Activated CD8-positive, alpha-beta memory T cell treated with anti-CD3 and anti-CD28 coated beads, Interleukin-2, amount 50 U/mL, for 4 hours (primary cell): ENCODE results near the gene HNRNPL.
"Not testable (repeated sequence)": the region's sequence is repeated elsewhere in the genome, so short reads cannot be mapped to it uniquely, and the experiment has no call there.

Experiments
- DNase-seq: peaks from one replicate; pipeline ENCODE4 v3.0.0-alpha.2; 2020

HNRNPL gene

DNA sequence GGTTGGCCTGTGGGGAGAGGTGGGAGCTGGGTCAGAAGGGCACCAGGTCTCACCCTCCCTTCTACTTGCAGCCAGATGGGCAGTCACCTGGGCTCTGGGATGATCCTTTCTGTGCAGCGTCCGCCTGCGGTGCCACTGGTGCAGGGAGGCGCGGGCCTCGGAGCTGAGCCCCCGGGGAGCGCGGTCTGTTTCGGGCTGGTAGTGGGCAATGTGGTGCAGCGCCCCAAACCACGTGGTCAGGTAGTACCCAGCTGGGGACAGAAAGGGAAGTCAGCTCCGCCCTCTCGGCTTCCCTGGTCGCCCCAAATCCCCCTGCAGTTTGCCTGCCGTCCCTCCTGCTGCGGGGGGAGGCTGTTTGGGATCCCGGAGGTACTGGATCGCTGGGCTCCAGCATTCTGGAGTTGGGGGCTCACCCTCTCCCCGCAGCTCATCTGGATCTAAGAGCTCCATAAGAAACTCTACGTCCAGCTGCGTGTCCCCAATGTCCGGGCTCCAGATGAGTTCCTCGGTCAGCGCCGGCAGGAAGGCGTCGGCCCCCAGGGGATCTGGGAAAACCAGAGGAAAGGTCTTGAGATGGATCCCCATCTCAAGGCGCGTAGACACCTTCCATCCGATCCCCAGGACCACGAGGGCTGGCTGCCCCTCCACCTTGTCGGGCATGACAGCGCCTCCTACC lies 19.5 kb upstream of the HNRNPL start:
- DNase-seq = peak; percentile 43

DNA sequence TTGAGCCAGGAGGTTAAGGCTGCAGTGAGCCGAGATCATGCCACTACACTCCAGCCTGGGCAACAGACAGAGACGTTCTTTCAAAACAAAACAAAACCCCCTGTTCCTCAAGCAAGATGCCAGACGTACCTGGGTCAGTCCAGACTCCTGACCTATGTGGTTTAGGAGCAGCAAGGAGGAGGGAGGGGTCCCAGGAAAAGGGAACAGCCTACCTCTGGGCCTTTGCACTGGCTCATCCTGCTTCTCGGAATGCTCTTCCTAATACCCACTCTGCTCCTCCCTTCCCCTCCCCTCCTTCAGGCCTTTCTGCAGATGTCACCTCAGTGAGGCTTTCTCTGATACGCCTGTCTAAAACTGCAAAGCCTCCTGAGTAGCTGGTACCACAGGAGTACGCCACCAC lies 18.8 kb upstream of the HNRNPL start:
- no peak for DNase-seq

DNA sequence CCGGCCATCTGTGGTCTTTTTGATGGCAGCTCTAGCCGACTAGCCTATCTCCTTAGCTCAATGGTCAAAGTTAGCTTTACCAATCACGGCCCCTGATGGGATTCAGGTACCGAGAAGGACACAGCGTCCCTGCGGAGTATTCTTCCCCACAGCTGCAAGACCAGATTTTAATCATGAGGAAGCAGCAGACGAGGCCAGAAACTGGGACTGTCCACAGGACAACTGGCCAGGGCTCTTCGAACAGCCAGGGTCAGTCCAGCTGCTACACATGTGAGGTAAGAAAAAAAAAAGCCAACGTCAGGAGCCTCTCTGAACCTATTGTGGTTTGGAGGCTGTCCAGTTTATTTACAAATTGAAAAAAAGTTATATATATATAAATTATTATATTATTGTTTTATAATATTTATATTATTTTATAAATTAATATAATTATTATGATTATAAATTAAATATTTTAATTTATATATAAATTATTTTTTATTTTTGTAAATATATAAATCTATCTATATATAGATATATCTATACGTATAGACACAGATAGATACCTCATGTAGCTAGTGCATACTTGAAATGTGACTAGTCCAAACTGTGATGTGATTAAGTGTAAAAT lies 17.5 kb upstream of the HNRNPL start:
- DNase-seq = no peak

DNA sequence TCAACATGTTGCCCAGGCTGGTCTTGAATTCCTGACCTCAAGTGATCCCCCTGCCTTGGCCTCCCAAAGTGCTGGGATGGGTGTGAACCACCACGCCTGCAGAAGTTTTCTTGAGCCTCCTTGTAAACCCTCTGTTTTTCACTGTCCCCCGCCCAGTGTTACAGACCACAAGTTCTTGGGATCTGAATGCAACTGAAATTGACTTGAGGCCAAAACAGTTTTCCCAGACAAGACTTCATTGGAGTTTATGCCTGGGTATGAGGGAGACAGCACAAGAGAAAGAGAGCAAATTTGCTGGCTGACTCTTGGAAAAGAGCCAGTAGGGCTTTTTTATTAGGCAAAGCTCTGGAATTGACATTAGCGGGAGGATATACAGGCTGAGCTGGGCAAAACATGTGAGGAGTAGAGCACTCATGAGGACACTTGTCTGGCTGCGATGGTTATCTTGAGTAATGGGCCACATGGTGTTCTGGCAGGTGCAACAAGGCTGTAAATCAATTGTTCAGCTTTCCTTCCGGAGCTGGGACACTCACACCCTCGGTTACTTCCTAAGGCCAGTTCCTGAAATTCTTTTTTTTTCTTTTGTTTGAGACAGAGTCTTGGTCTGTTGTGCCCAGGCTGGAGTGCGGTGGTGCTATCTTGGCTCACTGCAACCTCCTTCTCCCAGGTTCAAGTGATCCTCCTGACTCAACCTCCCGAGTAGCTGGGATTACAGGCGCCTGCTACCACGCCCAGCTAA lies 12.7 kb upstream of the HNRNPL start:
- DNase-seq = no peak

DNA sequence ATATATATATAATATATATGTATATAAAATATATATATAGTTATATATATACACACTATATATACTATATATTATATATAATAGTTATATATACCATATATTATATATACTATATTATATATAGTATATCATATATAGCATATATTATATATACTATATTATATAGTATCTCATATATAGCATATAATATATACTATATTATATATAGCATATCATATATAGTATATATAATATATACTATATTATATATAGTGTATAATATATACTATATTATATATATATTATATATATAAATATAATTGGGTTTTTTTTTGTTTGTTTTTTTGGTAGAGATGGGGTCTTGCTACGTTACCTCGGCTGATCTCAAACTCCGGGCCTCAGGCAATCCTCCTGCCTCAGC lies 11.6 kb upstream of the HNRNPL start:
- no peak for DNase-seq

DNA sequence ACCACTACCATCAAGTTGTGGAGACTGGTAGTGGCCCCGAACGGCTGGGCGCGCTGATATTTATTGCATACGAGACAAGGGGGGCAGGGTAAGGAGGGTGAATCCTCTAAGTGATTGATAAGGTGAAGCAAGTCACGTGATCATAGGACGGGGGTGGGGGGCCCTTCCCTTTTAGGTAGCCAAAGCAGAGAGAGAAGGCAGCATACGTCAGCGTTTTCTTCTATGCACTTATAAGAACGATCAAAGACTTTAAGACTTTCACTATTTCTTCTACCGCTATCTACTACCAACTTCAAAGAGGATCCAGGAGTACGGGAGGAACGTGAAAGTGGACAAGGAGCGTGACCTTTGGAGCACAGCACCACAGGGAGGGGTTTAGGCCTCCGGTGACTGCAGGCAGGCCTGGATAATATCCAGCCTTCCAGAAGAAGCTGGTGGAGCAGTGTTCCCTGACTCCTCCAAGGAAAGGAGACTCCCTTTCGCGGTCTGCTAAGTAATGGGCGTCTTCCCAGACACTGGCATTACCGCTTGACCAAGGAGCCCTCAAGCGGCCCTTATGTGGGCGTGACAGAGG lies 9.9 kb upstream of the HNRNPL start:
- DNase-seq = not testable (repeated sequence)

DNA sequence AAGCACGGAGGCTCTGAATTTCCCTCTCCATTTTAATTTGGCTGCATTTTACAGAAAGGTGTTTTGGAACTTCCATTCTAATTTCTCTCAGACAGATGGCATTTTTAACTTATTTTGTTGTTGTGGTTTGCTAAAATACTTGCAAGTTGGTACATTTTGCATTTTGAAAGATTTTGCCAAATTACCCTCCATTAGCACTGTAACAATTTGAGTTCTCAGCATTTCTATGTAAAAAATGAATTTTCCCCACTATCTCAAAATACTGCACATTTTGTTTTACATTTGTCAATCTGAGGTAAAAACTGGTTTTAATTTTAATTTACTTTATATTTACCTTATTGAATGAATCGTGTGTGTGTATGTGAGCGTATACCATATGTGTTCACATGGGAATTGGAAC lies 7.0 kb upstream of the HNRNPL start:
- no peak for DNase-seq

DNA sequence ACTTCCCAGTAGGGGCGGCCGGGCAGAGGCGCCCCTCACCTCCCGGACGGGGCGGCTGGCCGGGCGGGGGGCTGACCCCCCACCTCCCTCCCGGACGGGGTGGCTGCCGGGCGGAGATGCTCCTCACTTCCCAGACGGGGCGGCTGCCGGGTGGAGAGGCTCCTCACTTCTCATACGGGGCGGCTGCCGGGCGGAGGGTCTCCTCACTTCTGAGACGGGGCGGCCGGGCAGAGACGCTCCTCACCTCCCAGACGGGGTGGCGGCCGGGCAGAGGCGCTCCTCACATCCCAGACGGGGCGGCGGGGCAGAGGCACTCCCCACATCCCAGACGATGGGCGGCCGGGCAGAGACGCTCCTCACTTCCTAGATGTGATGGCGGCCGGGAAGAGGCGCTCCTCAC lies 6.0 kb upstream of the HNRNPL start:
- not testable (repeated sequence) for DNase-seq

DNA sequence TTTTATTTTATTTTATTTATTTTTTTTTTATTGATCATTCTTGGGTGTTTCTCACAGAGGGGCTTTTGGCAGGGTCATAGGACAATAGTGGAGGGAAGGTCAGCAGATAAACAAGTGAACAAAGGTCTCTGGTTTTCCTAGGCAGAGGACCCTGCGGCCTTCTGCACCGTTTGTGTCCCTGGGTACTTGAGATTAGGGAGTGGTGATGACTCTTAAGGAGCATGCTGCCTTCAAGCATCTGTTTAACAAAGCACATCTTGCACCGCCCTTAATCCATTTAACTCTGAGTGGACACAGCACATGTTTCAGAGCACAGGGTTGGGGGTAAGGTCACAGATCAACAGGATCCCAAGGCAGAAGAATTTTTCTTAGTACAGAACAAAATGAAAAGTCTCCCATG lies 5.2 kb upstream of the HNRNPL start:
- DNase-seq = not testable (repeated sequence)

DNA sequence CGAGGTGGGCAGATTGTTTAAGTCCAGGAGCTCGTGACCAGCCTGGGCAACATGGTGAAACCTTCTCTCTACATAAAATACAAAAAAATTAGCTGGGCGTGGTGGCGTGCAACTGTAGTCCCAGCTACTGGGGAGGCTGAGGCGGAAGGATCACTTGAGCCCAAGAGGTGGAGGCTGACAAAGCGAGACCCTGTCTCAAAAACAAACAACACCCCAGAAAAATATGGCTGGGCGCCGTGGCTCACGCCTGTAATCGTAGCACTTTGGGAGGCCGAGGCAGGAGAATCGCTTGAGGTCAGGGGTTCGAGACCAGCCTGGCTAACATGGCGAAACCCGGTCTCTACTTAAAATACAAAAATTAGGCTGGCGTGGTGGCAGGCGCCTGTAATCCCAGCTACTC lies 3.4 kb upstream of the HNRNPL start:
- no peak for DNase-seq

DNA sequence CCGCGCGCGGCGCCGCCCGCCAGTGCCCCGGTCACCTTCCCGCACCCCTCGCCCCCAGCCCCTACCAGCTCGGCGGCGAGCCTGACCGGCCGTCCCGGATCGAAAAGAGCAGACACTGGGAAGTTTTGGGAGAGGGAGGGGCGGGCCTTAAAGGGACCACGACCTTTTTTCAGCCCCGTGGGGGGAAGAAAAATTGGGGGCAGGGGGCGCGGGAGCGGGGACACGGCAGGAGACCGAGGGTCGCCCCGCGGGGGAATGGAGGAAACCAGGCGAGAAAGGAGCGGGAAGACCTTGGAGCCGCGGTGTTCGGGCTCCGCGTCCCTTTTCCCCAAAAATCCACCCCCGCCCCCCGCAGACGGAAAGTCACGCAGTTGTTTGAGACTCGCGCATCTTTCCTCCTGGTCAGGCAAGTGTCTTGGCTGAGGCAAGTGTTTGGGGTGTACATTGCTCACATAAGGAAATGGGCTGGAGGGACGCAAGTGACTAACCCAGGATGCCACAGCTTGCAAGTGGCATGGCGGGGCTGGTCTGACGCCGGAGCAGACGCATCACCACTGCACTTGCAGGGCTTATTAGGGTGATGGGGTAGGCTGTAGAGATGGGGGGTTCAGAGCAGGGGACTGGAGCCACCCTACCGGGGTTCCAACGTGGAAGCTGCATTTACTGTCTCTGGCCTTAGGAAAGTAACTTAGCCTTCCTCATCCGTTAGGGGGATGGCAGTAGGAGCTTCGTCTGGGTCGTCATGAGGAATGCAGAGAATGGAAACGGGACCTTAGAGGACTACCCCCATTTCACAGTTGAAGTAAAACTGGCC lies 2.7 kb upstream of the HNRNPL start:
- DNase-seq = peak; percentile 62

DNA sequence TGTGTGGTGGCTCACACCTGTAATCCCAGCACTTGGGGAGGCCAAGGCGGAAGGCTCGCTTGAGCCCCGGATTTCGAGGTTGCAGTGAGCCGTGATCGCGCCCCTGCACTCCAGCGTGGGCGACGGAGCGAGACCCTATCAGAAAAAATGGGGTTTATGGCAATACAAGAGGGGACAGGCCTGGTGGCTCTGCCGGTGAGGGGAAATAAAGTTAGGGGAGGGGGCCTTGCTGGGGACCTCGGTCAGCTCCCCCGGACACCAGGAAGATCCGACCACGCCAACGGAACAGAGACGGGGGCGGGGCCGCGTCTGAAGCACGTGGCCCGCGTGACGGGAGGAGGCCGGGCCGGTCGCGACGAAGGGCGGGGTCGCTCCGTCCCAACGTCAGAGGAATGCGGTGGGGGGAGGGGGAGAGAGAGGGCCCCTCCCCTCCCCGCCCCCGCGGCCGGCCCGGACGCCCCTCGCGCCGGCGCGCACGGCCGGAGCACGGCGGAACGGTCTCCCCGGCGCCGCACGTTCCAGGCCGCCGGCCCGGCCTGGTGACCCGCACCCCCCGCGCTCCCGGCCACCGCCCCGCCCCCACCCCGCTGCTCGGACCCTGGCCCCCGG lies 1.9 kb upstream of the HNRNPL start:
- peak; percentile 89 for DNase-seq

DNA sequence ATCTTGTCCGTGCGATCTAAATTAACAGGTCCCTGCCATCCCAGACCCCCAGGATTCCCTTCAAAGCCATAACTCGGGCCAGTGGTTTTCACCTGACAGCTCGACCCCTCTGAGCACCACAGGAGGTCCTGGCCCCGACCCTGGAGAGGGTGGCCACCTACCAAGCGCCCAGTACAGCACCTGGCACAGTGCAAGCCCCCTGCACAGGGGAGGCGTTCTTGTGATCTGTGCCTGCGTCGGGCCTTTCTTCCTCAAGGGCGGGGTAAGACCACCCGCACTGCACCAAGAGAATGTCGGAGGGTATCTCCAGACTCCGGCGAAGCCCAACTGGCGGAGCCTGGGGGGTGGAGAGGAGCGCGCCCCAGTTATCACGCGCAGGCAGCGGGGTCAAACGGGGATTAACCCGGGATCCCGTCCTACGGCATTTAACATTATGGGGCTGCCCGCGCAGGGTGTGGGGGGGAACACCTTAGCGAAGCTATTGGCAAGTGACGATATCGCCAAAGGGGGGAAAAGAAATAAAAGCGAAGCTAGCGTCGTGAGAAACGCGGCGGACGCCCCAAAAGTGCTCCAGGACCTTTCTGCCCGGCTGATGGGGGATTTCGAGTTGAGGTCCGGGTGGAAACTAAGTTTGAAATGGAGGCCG lies 1.3 kb upstream of the HNRNPL start:
- DNase-seq = peak; percentile 44

DNA sequence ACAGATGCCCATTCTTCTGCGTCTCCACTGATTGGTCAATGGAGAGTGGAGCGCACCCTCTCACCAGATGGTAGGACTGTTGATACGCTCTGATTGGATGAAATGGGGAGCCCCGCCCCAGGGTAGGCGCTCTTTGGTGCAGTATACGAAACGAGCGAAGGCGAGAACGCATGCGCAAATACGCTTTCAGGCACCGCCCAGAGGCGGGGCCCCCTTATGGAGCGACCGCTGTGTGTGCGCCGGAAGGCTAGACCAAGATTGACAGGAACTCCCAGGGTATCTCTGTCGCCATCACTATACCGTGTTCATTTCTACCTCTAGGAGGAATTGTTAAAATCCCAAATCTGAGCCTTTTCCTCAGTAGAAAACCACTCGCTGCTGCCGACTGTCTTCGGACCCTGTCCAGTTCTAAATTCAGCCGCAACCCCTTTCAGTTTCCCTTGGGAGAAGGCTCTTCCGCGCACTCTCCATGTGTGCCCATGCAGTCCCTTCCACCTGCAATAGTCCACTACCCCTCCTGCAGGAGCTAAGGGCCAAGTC lies 720 bp upstream of the HNRNPL start:
- DNase-seq = peak; percentile 98

DNA sequence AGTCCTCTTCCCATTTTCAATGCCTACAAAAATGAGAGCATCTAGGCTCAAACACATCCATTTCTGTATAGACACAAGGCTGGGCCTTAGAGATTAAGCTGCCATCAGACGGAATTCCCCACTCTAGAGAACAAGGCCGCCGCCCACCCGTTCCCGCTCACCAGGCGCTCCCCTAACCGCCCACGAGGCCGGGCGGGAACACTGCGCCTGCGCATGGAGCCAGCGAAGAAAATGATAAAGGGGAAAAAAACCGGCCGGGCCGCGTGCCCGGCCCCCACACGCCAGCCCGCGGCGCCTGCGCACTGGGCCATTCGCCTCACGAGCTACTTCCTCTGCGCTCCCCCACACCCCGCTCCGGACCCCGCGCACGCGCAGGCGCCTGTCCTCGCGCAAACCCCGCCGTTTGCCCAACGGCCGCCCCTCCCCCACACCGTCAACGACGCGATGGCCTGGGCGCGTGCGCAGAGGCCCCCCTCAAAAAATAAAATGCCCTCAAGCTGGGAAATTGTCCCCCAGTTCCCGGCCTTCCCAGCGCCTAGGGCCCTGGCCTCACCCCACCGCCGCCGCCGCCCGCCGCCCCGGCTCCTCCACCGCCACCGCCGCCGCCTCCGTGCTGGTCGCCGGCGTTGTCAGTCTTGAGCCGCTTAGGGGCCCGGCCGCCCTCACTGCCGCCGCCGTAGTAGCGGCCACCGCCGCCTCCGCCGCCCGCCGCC lies 483 bp downstream of the HNRNPL start:
- peak; percentile 99 for DNase-seq

DNA sequence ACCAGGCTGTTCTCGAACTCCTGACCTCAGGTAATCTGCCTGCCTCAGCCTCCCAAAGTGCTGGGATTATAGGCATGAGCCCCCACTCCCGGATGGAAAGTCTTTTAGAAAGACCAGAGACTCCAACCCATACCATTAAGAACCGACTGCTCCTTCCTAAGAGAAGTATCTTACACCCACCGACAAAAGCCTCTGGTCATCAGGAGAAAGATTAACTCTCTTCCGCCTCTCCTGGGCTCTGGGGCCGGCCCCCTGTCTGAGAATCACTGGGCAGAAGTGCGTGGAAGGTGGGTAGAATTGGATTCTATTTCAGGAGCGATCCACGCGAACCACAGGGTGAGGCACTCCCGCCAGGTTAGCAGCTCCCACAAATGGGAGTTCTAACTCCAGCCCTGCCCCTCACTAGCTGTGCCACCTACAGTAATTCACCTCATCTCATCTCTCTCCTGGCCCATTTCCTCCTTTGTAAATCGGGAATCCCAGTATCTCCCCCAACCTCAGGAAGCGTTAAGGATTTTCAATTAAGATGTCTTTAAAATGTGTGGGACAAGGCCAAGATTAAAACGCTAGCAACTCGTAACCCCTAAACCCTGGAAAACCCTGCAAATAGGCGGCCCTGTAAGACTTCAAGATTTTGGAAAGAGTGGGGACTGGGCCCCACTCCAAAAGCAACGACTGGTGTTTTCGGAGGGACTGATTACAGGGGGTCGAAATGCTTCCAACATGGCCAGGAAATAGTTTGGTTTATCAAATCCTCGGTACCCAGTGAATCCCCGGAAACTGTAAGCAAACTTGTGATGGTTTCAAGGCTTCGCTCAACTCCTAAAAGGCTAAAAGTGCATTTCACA lies 1.3 kb downstream of the HNRNPL start:
- no peak for DNase-seq

DNA sequence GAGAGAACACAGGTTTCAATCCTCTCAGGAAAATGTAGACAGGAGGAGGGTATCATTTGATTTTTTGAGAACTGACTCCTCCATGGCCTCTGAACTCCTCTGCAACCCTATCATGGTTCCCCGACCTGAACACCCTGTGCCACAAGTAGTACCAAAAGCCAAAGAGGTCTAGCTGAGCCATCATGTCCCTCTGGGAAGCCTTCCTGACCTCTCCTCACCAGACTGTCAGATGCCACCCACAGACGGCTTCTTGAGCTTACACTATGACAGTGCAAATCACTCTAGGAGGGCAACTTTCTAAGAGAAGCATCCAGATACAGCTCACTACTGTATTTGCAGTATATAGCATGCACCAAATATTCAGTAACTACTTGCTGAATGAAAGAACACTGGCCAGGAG lies 3.7 kb downstream of the HNRNPL start:
- DNase-seq = no peak

DNA sequence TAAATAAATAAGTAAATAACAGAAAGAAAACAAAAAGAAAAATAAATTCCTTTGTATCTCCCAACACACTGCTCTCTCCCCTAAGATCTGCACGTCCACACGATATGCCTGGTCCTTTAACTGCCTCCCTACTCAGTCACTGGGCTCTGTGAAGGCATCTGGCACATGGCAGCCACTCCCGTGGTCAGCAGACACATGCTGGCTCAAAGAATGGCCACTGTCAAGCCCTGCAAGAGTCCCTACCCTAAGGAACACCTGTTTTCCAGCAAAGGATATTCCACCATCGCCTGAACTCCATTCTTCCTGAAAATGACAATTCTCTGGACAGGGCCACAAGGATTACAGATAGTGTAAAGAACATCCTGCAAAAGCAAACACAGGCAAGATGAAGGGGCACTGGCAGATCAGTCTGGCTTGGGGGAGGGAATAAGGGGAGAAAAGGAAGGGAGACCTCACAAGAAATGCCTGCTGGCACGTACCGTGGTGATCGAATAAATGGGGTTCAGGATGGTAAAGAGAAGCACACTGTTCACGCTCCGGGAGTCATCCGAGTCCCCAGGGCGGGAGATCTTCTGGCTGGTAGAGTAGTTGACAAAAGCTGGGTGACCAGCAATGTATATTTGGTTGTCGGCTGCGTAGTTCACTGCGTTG lies 4.3 kb downstream of the HNRNPL start:
- DNase-seq = no peak

DNA sequence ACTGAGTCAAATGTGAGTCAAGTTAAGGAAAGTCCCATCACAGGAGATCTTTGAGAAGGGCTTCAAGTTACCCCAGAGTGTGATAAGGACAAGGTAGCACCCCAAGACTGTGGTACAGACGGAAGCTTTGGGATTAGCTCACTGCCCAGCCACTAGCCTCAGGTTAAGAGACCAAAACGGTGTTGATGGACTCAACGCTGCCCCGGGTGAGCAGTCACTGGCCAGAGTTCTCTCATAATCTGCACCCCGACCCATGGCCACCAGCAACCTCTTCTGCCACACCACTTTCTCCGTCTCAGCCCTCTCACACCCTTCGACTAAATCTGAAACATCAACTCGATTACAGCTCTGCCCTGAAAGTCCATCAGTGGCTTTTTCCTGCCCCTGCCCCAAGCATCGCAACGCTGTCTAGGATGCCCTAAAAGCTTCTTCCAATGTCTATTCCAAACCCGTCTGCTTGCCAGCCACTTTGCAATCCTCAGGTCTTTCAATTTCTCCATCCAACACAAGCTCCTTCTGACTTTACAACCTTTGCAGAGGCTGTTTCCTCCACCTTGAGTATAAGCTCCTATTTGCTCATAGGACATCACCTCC lies 5.6 kb downstream of the HNRNPL start:
- DNase-seq = no peak
